ENCODE data around the gene SDC3.

The SDC3 gene

GRCh38 chr1:30875197-30875596 lies 33.4 kb downstream of the SDC3 start:
- no peak for TF ChIP-seq CTCF (IDR thresholded peaks at IDR 0.05; ENCODE audit: low read depth, low read length, missing control alignments)
- no peak overlapping the region for H3K4me3 ChIP-seq (replicated peaks; ENCODE audit: low read depth, low read length)
- no peak for DNase-seq (ENCODE audit: extremely low read depth, low read depth)

GRCh38 chr1:30874176-30874575 lies 34.4 kb downstream of the SDC3 start:
- no peak overlapping the region for H3K4me3 ChIP-seq (replicated peaks; ENCODE audit: low read depth, low read length)
- no peak for TF ChIP-seq CTCF (IDR thresholded peaks at IDR 0.05; ENCODE audit: low read depth, low read length, missing control alignments)
- no peak for DNase-seq (ENCODE audit: extremely low read depth, low read depth)

- no peak overlapping the region for H3K4me3 ChIP-seq (replicated peaks; ENCODE audit: low read depth, low read length)
- DNase-seq (ENCODE audit: extremely low read depth, low read depth): no peak
- TF ChIP-seq CTCF (IDR thresholded peaks at IDR 0.05; ENCODE audit: low read depth, low read length, missing control alignments): no peak
These were observed 35.7 kb downstream of the SDC3 start for GRCh38 chr1:30872948-30873263.

GRCh38 chr1:30872033-30872947 lies 36.3 kb downstream of the SDC3 start:
- no peak overlapping the region for H3K4me3 ChIP-seq (replicated peaks; ENCODE audit: low read depth, low read length)
- DNase-seq (ENCODE audit: extremely low read depth, low read depth): no peak
- TF ChIP-seq CTCF (IDR thresholded peaks at IDR 0.05; ENCODE audit: low read depth, low read length, missing control alignments): no peak

GRCh38 chr1:30871276-30871871 lies 37.2 kb downstream of the SDC3 start:
- no peak for TF ChIP-seq CTCF (IDR thresholded peaks at IDR 0.05; ENCODE audit: low read depth, low read length, missing control alignments)
- DNase-seq (ENCODE audit: extremely low read depth, low read depth): no peak
- no peak overlapping the region for H3K4me3 ChIP-seq (replicated peaks; ENCODE audit: low read depth, low read length)

GRCh38 chr1:30870656-30871055 lies 37.9 kb downstream of the SDC3 start:
- no peak overlapping the region for H3K4me3 ChIP-seq (replicated peaks; ENCODE audit: low read depth, low read length)
- no peak for DNase-seq (ENCODE audit: extremely low read depth, low read depth)
- TF ChIP-seq CTCF (IDR thresholded peaks at IDR 0.05; ENCODE audit: low read depth, low read length, missing control alignments): no peak
